ENCODE measurements around the gene JTB. TPM values are rescaled to one million over a fixed set of nuclear protein-coding genes. Genes with fewer than 3 reads are reported as not detected.

The JTB gene
- total RNA-seq, 1 experiment from 2014 or later = 194 TPM

- intact Hi-C loops (cut with micrococcal nuclease) = no loop called here
- no peak for DNase-seq (ENCODE audit: unreplicated experiment)
- Mint-ChIP-seq H3K27me3 (ENCODE audit: insufficient read depth, unreplicated experiment) (no peaks in the 10 kb centered on the region), H3K36me3 (ENCODE audit: insufficient read depth, unreplicated experiment) (peaks cover 52% of the 10 kb centered on the region), H3K27ac (ENCODE audit: low read depth, unreplicated experiment) (no peak overlapping the region), H3K9me3 (ENCODE audit: unreplicated experiment) (no peaks in the 10 kb centered on the region), H3K4me1 (ENCODE audit: insufficient read depth, unreplicated experiment) (no peaks in the 10 kb centered on the region), H3K4me3 (ENCODE audit: unreplicated experiment) (no peak overlapping the region)
- POLR2A ChIA-PET = interaction anchor here (0.8 to 3.7 kb wide), 3 partner anchors 9 to 16 kb away, joined by 3 to 9 read pairs (median 5); partner anchors contain the start of gene DENND4B
- TF ChIP-seq CTCF (IDR thresholded peaks at IDR 0.05; ENCODE audit: unreplicated experiment) = no peak
- CTCF ChIA-PET = interaction anchor here (0.5 to 1.8 kb wide), 5 partner anchors 9 to 56 kb away, joined by 3 to 9 read pairs (median 3); no protein-coding TSS in a partner anchor
- BruUV-seq (replicated peaks) = no TSS peak
Measured at GRCh38 chr1:153929981-153930948, 47.2 kb downstream of the JTB start.

DNA sequence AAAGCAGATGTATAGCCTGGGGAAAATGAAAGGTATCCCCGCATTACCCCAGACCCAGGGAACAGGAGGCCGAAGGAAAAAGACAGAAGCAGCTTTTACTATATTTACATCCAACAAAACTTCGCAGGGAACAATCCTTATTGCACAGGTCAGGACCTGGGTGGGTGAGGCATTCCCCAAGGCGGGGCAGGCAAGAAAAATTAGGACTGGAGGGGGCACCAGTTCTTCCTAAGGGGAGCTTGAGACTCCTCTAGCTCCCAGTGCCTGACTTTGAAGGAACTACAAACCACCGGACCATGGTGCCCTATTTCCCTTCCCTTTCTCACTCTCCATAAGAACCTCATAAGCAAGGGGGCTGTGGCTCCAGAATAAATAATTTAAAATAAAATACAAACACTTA lies 48.0 kb downstream of the JTB start:
- ChIA-PET POLR2A (interaction anchor here (1.2 to 3.7 kb wide), 3 partner anchors 10 to 29 kb away, joined by 3 to 9 read pairs (median 5); partner anchors contain the start of gene CRTC2), CTCF (interaction anchor here (1.0 to 1.8 kb wide), 4 partner anchors 10 to 57 kb away, joined by 3 to 9 read pairs (median 5); no protein-coding TSS in a partner anchor)
- intact Hi-C loops (cut with micrococcal nuclease) = no loop called here
- Mint-ChIP-seq H3K36me3 (ENCODE audit: insufficient read depth, unreplicated experiment) (peaks cover 43% of the 10 kb centered on the region), H3K27me3 (ENCODE audit: insufficient read depth, unreplicated experiment) (no peaks in the 10 kb centered on the region), H3K4me3 (ENCODE audit: unreplicated experiment) (no peak overlapping the region), H3K9me3 (ENCODE audit: unreplicated experiment) (no peaks in the 10 kb centered on the region), H3K27ac (ENCODE audit: low read depth, unreplicated experiment) (no peak overlapping the region), H3K4me1 (ENCODE audit: insufficient read depth, unreplicated experiment) (no peaks in the 10 kb centered on the region)
- BruUV-seq (replicated peaks) = no TSS peak
- TF ChIP-seq CTCF (IDR thresholded peaks at IDR 0.05; ENCODE audit: unreplicated experiment) = no peak
- DNase-seq (ENCODE audit: unreplicated experiment) = no peak

- intact Hi-C loops (cut with micrococcal nuclease) = no loop called here
- Mint-ChIP-seq H3K27me3 (ENCODE audit: insufficient read depth, unreplicated experiment) (no peaks in the 10 kb centered on the region), H3K27ac (ENCODE audit: low read depth, unreplicated experiment) (no peak overlapping the region), H3K4me1 (ENCODE audit: insufficient read depth, unreplicated experiment) (peaks cover 2% of the 10 kb centered on the region), H3K9me3 (ENCODE audit: unreplicated experiment) (no peaks in the 10 kb centered on the region), H3K36me3 (ENCODE audit: insufficient read depth, unreplicated experiment) (peaks cover 38% of the 10 kb centered on the region), H3K4me3 (ENCODE audit: unreplicated experiment) (no peak overlapping the region)
- DNase-seq (ENCODE audit: unreplicated experiment) = no peak
- TF ChIP-seq CTCF (IDR thresholded peaks at IDR 0.05; ENCODE audit: unreplicated experiment) = no peak
- no TSS peak for BruUV-seq (replicated peaks)
- CTCF ChIA-PET = interaction anchor here (1.2 to 1.8 kb wide), 2 partner anchors 9 to 16 kb away, joined by 7 to 9 read pairs; no protein-coding TSS in a partner anchor
- POLR2A ChIA-PET = interaction anchor here (1.0 to 3.7 kb wide), 5 partner anchors 10 to 57 kb away, joined by 3 to 9 read pairs (median 4); partner anchors contain the start of genes CRTC2, RAB13 and SLC39A1
Measured at GRCh38 chr1:153928791-153929341, 48.6 kb downstream of the JTB start.

DNA sequence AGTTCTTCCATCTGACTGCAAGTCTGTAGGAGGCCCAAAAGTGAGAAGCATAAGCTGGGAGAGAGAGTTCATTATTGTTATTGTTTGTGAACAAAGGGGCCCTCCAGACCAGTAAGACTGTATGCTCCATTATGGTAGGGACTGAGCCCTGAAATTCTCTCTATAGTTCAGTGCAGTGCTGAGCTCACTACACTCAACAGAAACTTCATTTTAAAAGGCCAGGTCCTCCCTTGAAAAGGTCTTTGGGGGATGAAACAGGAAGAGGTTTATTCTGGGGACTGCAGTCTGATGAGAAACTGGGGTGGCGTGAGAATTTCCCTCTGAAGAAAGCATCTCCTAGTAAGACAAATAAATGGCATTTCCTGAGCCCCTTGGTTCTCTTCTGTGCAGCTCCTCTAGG lies 49.2 kb downstream of the JTB start:
- peaks cover 5% of the 10 kb centered on the region for H3K4me1 Mint-ChIP-seq (ENCODE audit: insufficient read depth, unreplicated experiment)
- TF ChIP-seq CTCF (IDR thresholded peaks at IDR 0.05; ENCODE audit: unreplicated experiment) = no peak
- no TSS peak for BruUV-seq (replicated peaks)
- H3K27me3 Mint-ChIP-seq (ENCODE audit: insufficient read depth, unreplicated experiment) = no peaks in the 10 kb centered on the region
- no peaks in the 10 kb centered on the region for H3K9me3 Mint-ChIP-seq (ENCODE audit: unreplicated experiment)
- CTCF ChIA-PET = interaction anchor here (0.7 to 1.2 kb wide), 2 partner anchors 9 to 35 kb away, joined by 3 to 7 read pairs; partner anchors contain the start of gene SLC39A1
- no peak overlapping the region for H3K4me3 Mint-ChIP-seq (ENCODE audit: unreplicated experiment)
- POLR2A ChIA-PET = interaction anchor here (0.7 to 3.7 kb wide), 6 partner anchors 11 to 201 kb away, joined by 3 to 9 read pairs (median 3); partner anchors contain the start of genes CRTC2, RAB13 and SLC39A1
- no peak for DNase-seq (ENCODE audit: unreplicated experiment)
- intact Hi-C loops (cut with micrococcal nuclease) = no loop called here
- H3K27ac Mint-ChIP-seq (ENCODE audit: low read depth, unreplicated experiment) = no peak overlapping the region
- H3K36me3 Mint-ChIP-seq (ENCODE audit: insufficient read depth, unreplicated experiment) = peaks cover 34% of the 10 kb centered on the region

All from MCF 10A (cell line).